ENCODE measurements around the gene STRA6.

The STRA6 gene

GRCh38 chr15:74130849-74131627, 71.5 kb downstream of the STRA6 start:
- DNase-seq = no peak

GRCh38 chr15:74130155-74130848, 72.3 kb downstream of the STRA6 start, which contains the start of gene ISLR2:
Gene ISLR2 (plus strand): TSS chr15:74130586. CDS start chr15:74132755, 2,169 bp downstream.
- no peak for DNase-seq

- no peak for DNase-seq
Measured at GRCh38 chr15:74129586-74130154, 72.9 kb downstream of the STRA6 start.
